Right forelimb (tissue), 1 donor: ENCODE results near the gene LLGL2.

Source experiments
- DNase-seq: peaks from one replicate; pipeline ENCODE4 v3.0.0-alpha.2; 2018

Gene LLGL2

GRCh38 chr17:75491680-75492079 is 33.8 kb upstream of the LLGL2 start:
- DNase-seq = no peak

GRCh38 chr17:75492555-75493168 is 32.8 kb upstream of the LLGL2 start:
- DNase-seq = no peak

- no peak for DNase-seq
These were observed 31.9 kb upstream of the LLGL2 start for GRCh38 chr17:75493476-75494129.

DNA sequence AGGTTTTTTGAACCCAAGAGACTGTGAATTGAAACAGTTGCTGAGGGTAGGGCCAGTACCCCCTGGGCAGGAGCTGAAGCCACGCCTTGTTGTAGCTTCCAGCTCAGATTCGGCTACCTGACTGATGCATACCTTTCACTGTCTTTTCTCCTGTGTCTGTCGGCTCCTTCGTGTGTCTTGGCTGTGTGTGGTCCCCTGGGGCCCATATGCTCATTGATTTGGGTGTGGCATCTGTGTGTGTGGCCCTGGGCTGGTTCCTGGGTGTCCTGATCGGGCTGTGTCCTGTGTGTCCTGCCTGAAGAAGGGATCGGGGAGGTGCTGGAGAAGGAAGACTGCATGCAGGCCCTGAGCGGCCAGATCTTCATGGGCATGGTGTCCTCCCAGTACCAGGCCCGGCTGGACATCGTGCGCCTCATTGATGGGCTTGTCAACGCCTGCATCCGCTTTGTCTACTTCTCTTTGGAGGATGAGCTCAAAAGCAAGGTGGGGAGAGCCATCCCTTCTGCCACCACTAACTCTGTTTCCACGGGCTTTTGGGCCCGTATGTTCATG is 31.1 kb upstream of the LLGL2 start:
- no peak for DNase-seq

DNA sequence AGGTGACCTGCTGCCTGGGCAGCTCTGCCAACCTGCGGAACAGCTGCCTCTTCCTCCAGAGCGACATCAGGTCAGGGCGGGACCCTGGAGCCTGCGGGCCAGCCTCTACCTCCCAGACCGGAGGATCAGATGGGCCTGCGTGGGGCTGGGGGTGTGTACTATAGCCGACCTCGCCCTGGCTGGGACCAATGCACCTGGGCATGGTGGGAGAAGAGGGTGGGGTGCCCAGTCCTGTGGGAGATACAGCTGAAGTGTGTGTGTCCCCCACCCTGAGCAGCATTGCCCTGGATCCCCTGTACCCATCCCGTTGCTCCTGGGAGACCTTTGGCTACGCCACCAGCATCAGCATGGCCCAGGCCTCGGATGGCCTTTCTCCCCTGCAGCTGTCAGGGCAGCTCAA is 29.5 kb upstream of the LLGL2 start:
- no peak for DNase-seq

DNA sequence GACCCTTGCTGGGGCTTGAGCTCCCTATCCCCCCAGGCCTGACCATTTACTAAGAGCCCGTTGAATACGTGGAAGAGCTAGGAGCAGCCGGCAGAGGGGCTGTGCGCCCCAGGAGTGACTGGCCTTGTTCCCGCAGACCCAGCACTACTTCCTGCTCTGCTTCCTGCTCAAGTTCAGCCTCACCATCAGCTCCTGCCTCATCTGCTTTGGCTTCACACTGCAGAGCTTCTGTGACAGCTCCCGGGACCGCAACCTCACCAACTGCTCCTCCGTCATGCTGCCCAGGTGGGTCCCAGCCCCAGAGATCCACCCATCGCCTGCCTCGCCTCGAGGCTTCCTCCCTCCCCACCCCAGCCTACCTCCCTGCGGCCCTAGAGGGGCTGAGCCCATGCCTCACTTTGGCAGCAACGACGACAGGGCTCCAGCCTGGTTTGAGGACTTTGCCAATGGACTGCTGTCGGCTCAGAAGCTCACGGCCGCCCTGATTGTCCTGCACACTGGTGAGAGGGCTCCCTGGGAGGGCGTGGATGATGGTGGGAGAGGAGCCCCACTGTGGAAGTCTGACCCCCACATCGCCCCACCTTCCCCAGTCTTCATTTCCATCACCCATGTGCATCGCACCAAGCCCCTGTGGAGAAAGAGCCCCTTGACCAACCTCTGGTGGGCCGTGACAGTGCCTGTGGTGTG is 27.3 kb upstream of the LLGL2 start:
- DNase-seq = no peak

DNA sequence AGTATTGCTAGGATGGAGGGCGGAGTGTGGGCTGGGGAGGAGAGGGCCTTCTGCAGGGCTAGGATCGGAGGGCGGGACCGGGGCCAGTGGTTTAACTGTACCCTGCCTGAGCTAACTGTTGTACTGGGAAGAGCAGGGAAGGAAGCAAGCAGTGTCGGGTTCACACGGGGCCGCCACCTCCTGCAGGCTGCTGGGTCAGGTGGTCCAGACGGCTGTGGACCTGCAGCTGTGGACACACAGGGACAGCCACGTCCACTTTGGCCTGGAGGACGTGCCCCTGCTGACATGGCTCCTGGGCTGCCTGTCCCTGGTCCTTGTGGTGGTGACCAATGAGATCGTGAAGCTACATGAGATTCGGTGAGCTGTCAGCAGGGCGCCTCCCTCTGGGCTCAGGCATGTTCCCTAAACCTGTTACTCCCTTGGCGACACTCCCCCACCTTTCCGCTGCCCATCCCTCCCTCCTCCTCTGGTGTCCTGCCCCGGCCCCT is 26.7 kb upstream of the LLGL2 start:
- DNase-seq = no peak

DNA sequence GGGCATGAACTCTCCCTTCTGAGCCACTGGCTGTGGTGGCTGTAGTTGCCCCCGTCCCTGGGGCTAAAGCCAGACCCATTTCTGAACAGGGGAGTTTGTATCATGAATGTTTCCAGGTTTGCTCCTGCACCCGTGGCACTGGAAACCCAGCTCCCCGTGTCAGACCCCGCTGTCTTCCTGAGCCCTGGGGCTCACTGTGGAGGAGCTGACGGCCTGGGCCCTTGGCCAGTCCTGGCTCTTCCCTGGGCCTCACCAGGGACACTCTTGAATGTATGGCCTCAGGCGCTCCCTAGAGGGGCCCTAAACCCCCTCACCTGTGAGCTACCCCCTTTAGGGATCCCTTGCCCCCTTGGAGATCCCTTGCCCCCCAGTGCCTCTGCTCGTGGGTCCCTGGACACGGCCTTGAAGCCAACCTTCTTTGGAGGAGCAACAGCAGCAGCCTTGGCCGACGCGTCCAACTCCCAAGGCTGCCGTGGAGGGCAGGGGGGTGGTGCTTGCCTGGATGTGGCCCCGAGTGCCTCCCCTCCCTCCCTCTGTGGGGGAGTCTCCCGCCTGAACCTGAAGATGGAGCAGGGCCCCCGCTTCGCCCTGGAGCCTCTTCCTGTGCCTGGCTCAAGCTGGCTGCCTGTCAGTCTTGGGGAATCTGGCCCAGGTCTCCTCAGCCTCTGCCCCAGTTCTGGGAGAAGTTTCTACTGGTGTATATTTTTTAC is 26.0 kb upstream of the LLGL2 start:
- DNase-seq = no peak

DNA sequence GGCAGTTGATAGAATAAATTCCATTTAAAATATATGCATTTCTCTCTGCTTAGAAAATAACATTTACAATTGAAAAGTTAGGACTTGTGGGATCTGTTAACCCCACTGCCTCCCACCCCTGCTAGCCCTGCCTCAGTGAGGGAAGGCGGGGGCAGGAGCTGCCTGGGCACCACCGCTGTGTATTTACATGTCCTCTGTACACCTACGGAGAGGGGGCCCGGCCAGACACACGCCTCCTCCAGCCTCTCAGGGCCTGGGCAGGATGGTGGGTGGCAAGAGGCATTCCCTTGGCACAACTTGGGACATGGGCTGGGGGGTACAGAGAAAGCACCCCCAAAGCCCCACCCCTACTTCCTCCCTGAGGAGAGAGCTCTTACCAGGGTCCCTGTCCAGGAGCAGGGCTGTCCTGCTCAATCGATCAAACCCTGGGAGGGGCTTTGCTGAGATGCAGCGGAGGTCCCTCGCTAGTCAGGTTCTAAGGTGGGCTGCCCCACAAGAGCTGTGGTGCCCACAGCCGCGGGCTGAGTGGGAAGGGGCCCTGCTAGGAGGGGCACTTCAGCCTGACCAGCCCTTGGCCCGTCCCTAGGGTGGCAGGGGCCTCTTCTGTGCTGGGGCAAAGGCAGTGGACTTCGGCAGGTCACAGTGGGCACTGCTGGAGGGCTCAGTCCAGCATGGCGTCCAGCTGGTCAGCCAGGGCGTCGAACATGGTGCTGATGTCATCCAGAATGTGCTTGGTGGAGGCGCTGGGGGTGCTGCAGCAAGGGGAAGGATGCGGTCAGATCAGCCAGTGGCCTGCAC is 24.9 kb upstream of the LLGL2 start:
- no peak for DNase-seq

DNA sequence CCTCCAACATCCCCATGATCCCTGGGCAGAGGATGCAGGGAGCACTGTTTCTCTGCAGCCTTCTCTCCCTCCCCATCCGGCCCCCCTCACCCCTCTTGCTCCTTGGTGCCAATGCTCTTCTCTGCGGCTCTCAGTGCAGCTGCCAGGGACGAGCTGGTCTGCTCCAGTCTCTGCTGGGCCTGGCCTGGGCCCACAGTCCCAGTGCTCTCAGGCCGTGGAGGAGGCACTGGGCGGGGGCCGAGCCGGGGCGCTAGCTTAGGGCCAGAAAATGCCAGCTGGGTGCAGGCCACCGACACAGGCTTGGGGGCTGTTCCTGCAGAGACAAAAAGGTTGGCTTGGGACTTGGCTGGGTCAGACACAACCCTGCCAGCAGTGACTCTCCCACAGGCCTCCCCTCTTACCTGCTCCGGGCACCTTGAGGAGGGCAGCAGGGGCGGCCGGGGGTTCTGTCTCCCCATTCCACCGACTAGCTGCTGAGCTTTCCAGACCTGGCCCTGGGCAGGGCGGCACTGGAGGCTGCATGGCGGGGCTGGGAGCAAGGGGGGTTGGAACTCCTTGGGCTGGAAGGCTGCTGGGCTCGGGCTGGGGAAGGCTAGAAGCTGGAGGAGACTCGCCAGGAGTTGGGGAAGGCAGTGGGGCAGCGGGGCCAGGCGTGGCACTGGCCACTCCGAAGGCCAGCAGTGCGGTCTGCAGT is 24.0 kb upstream of the LLGL2 start:
- DNase-seq = no peak

- DNase-seq = no peak
These were observed 23.3 kb upstream of the LLGL2 start for GRCh38 chr17:75502072-75502720.

- no peak for DNase-seq
These were observed 22.7 kb upstream of the LLGL2 start for GRCh38 chr17:75502721-75503329.

- no peak for DNase-seq
These were observed 22.1 kb upstream of the LLGL2 start for GRCh38 chr17:75503337-75503950.

DNA sequence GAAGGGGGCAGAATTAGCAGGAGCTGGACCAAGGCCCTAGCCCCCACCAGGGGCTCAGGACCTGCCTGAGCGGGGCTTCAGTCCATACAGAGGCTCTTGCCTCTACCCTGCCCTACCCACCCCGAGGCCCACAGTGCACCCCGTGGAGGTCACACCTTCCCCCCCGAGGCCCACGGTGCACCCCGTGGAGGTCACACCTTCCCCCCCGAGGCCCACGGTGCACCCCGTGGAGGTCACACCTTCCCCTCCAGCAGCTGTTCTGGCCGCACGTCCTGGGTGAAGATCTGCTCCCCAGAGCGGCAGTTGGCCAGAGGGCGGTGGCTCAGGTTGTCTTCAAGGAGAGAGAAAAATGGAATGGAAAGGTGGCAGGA is 21.5 kb upstream of the LLGL2 start:
- no peak for DNase-seq

DNA sequence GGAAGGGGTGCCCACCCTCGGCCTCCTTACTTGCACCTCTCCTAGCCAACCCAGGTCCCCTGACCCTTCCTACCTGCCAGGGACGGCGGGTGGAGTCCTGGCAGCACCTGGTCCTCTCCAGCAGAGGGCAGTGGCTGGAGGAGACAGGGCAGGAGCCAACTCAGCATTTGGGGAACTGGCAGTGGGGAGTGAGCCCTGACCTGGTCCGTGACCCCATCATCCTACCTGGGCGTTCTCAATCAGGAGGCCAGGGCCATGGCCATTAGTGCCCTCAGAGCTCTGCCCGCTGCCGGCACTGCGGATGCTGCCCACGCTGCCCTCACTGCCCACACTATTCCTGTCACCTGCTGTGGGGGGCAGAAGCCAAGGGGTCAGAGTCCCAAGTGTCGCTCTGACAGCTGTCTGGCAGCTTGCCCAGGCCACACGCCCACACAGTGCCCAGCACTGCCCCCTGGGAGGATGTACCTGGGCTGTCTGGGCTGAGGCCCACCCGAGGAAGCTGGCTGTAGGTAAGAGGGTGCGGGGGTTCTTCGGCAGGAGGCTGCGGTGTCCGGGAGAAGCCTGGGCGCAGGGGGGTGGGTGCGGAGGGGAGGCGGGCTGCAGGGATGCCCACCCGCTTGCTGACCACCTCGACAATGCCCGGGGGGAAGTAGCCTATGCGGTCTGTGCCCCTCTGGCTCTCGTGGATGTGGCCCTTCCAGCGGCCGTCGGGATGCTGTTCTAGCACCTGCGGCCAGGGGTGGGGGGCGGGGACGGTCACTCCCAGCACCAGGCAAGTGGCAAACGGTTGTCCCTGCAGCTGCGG is 20.9 kb upstream of the LLGL2 start:
- no peak for DNase-seq

GRCh38 chr17:75505152-75505409 is 20.4 kb upstream of the LLGL2 start:
- no peak for DNase-seq

- no peak for DNase-seq
These were observed 19.9 kb upstream of the LLGL2 start for GRCh38 chr17:75505640-75506039.

DNA sequence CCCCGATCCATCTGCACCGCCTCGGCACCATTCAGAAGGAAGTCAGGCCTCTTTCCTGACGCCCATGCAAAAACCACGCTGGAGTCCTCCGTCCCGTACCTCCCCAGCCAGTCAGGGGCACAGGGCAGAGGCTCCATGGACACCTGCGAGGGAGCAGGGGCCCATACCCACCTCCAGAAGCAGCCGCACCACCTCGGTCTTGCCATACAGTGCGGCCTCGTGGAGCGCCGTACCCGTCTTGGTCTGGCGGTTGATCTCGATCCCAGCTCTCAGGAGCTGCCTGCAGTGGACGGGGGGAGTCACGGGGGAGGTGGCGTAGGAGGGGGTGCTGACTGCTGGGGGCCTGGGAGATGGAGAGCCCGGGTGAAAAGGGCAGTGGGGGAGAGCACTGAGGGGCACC is 19.4 kb upstream of the LLGL2 start:
- no peak for DNase-seq

- DNase-seq = no peak
These were observed 18.6 kb upstream of the LLGL2 start for GRCh38 chr17:75506888-75507287.
